Right lobe of liver (tissue), 4 donors: ENCODE measurements around the gene KLHL21.

Experiments used
- CTCF ChIP-seq, 4 donors: fragments of 200-600 bp in 3 of 4; fragments of 450-650 bp in 1 of 4; IDR thresholded peaks; one replicate each; pipeline versions ENCODE4 v1.5.1 to v1.8.0; 2016 to 2022; ENCODE audit warnings: antibody characterized with exemption in 4 of 4, mild to moderate bottlenecking in 2 of 4
- POLR2A ChIP-seq: fragments of 450-650 bp; IDR thresholded peaks from one replicate; pipeline ENCODE4 v1.6.1; 2017; ENCODE audit warnings: antibody characterized with exemption, mild to moderate bottlenecking
- donor health status: DM: no; HTN: no; CAD: no.
- donor health status: DM: no; HTN: no; CAD: no.
- donor health status: DM: no; HTN: yes; CAD: no.

GRCh38 chr1:6557597-6557996, 45.1 kb downstream of the KLHL21 start:
- TF ChIP-seq POLR2A (no peak), CTCF (IDR thresholded peaks at IDR 0.05) (no peak)
